Right atrium auricular region (tissue), 2 donors: ENCODE measurements around the gene DLG2. TPM values are rescaled to one million over a fixed set of nuclear protein-coding genes. Genes with fewer than 3 reads are reported as not detected.
"Not testable (repeated sequence)": the region's sequence is repeated elsewhere in the genome, so short reads cannot be mapped to it uniquely, and the experiment has no call there.

Source experiments
- DNase-seq: peaks from one replicate; pipeline ENCODE4 v3.0.0-alpha.2; 2019; ENCODE audit warnings: low spot score
- H3K27ac ChIP-seq, 2 donors: fragments of 200-600 bp; sonication (generic); 1 replicate in 1 of 2; 2 replicates in 1 of 2; pipeline ENCODE4 v1.5.1; 2016 to 2019
- H3K27me3 ChIP-seq, 2 donors: fragments of 200-600 bp; sonication (generic); one replicate each; pipeline versions ENCODE4 v1.5.1 to v1.6.0; 2017 to 2019
- H3K36me3 ChIP-seq: fragments of 200-600 bp; sonication (generic); one replicate; pipeline ENCODE4 v1.5.1; 2016
- H3K4me1 ChIP-seq, 2 donors: fragments of 200-600 bp; sonication (generic); one replicate each; pipeline versions ENCODE4 v1.5.1 to v1.6.0; 2017 to 2019
- H3K4me3 ChIP-seq, 2 donors: fragments of 200-600 bp; sonication (generic); 1 replicate in 1 of 2; 2 replicates in 1 of 2; pipeline ENCODE4 v1.5.1; 2017 to 2019; ENCODE audit warnings: mild to moderate bottlenecking in 1 of 2, moderate library complexity in 1 of 2
- H3K9me3 ChIP-seq, 2 donors: fragments of 200-600 bp; sonication (generic); one replicate each; pipeline ENCODE4 v1.5.1; 2019
- CTCF ChIP-seq, 2 donors: fragments of 200-600 bp; sonication (generic); IDR thresholded peaks; one replicate each; pipeline ENCODE4 v1.5.1; 2019; ENCODE audit warnings: antibody characterized with exemption in 2 of 2
- total RNA-seq, 2 donors: library from RNA; depleted of rRNA; stranded (reverse); fragments of >200 nt; gene quantifications; one replicate each; pipeline ENCODE4 v1.1.0, GENCODE V29; 2016

The DLG2 gene
- total RNA-seq, 2 donors from 2014 or later: 6.6 to 6.7 TPM

- TF ChIP-seq CTCF (IDR thresholded peaks at IDR 0.05): no peak
- Histone ChIP-seq H3K4me3 (no peak overlapping the region), H3K4me1 (peaks cover 0 to 5% of the 10 kb centered on the region in 2 donors), H3K27me3 (no peaks in the 10 kb centered on the region), H3K36me3 (no peaks in the 10 kb centered on the region), H3K27ac (no peak overlapping the region), H3K9me3 (no peaks in the 10 kb centered on the region)
- DNase-seq: no peak
Observed at GRCh38 chr11:84310268-84310667, 1316.9 kb downstream of the DLG2 start.

GRCh38 chr11:84308491-84308890, 1318.7 kb downstream of the DLG2 start:
- not testable (repeated sequence) for H3K27me3 ChIP-seq, H3K36me3 ChIP-seq, DNase-seq, H3K4me3 ChIP-seq, H3K9me3 ChIP-seq, H3K4me1 ChIP-seq, H3K27ac ChIP-seq

GRCh38 chr11:84300092-84300491, 1327.1 kb downstream of the DLG2 start:
- no peaks in the 10 kb centered on the region for H3K27me3 ChIP-seq
- H3K4me1 ChIP-seq: no peaks in the 10 kb centered on the region
- no peaks in the 10 kb centered on the region for H3K9me3 ChIP-seq
- no peak overlapping the region for H3K4me3 ChIP-seq
- no peaks in the 10 kb centered on the region for H3K36me3 ChIP-seq
- H3K27ac ChIP-seq: no peak overlapping the region
- DNase-seq: no peak
- TF ChIP-seq CTCF (IDR thresholded peaks at IDR 0.05): no peak

- Histone ChIP-seq H3K36me3 (no peaks in the 10 kb centered on the region), H3K4me3 (no peak overlapping the region), H3K27me3 (no peaks in the 10 kb centered on the region), H3K27ac (no peak overlapping the region), H3K4me1 (no peaks in the 10 kb centered on the region), H3K9me3 (no peaks in the 10 kb centered on the region)
- DNase-seq: no peak
- TF ChIP-seq CTCF (IDR thresholded peaks at IDR 0.05): no peak
Observed at GRCh38 chr11:84297570-84297969, 1329.6 kb downstream of the DLG2 start.

GRCh38 chr11:84295815-84296214, 1331.3 kb downstream of the DLG2 start:
- TF ChIP-seq CTCF (IDR thresholded peaks at IDR 0.05): no peak
- Histone ChIP-seq H3K9me3 (no peaks in the 10 kb centered on the region), H3K27ac (no peak overlapping the region), H3K27me3 (no peaks in the 10 kb centered on the region), H3K4me3 (no peak overlapping the region), H3K4me1 (no peaks in the 10 kb centered on the region), H3K36me3 (no peaks in the 10 kb centered on the region)
- DNase-seq: no peak

GRCh38 chr11:84292955-84293354, 1334.2 kb downstream of the DLG2 start:
- Histone ChIP-seq H3K36me3 (no peaks in the 10 kb centered on the region), H3K4me1 (no peaks in the 10 kb centered on the region), H3K27ac (no peak overlapping the region), H3K9me3 (no peaks in the 10 kb centered on the region), H3K4me3 (no peak overlapping the region), H3K27me3 (no peaks in the 10 kb centered on the region)
- DNase-seq: no peak
- TF ChIP-seq CTCF (IDR thresholded peaks at IDR 0.05): no peak
